Measurements from ENCODE around the gene ZNF451. TPM values are rescaled to one million over a fixed set of nuclear protein-coding genes. Genes with fewer than 3 reads are reported as not detected.

ZNF451 gene
- total and polyA plus RNA-seq, 9 donors = 11.8 to 65.9 (median 56.5) TPM

GRCh38 chr6:57068061-57068460, 21.9 kb upstream of the ZNF451 start:
- no peak overlapping the region for H3K27ac ChIP-seq
- TF ChIP-seq POLR2A (IDR thresholded peaks at IDR 0.05) (no peak), CTCF (IDR thresholded peaks at IDR 0.05) (no peak)
- no peaks in the 10 kb centered on the region for H3K4me1 ChIP-seq (ENCODE audit: insufficient read depth)
- intact Hi-C loops (cut with DNase I) = no loop called here
- no peaks in the 10 kb centered on the region for H3K27me3 ChIP-seq
- WGBS, 3 donors = 92 to 100% (median 96%) methylated on average over 1 of the region's 1 CpG
- H3K4me3 ChIP-seq = no peak overlapping the region
- no peak for DNase-seq
- H3K9me3 ChIP-seq = no peaks in the 10 kb centered on the region
- no peaks in the 10 kb centered on the region for H3K36me3 ChIP-seq

- intact Hi-C loops (cut with DNase I) = no loop called here
- 83 to 89% (median 83%) methylated on average over 4 of the region's 4 CpGs for WGBS, 3 donors
Measured at GRCh38 chr6:57069228-57069627, 20.8 kb upstream of the ZNF451 start.

GRCh38 chr6:57069920-57070331, 20.1 kb upstream of the ZNF451 start:
- no peak for TF ChIP-seq CTCF (IDR thresholded peaks at IDR 0.05)
- no peak for TF ChIP-seq POLR2A (IDR thresholded peaks at IDR 0.05)
- TF ChIP-seq EP300 (IDR thresholded peaks at IDR 0.05) = no peak
- 80 to 83% (median 82%) methylated on average over 9 of the region's 9 CpGs for WGBS, 3 donors
- no peak overlapping the region for H3K27ac ChIP-seq
- H3K4me3 ChIP-seq = no peak overlapping the region
- H3K36me3 ChIP-seq = no peaks in the 10 kb centered on the region
- DNase-seq = no peak
- H3K9me3 ChIP-seq = no peaks in the 10 kb centered on the region
- no peaks in the 10 kb centered on the region for H3K4me1 ChIP-seq (ENCODE audit: insufficient read depth)
- intact Hi-C loops (cut with DNase I) = no loop called here
- no peaks in the 10 kb centered on the region for H3K27me3 ChIP-seq

More at GRCh38 chr6:57069228-57069627, 20.8 kb upstream of the ZNF451 start:
- DNase-seq = no peak
- Histone ChIP-seq H3K36me3 (no peaks in the 10 kb centered on the region), H3K4me1 (ENCODE audit: insufficient read depth) (no peaks in the 10 kb centered on the region), H3K9me3 (no peaks in the 10 kb centered on the region), H3K4me3 (no peak overlapping the region), H3K27ac (no peak overlapping the region), H3K27me3 (no peaks in the 10 kb centered on the region)
- TF ChIP-seq EP300 (IDR thresholded peaks at IDR 0.05) (no peak), POLR2A (IDR thresholded peaks at IDR 0.05) (no peak), CTCF (IDR thresholded peaks at IDR 0.05) (no peak)

DNA sequence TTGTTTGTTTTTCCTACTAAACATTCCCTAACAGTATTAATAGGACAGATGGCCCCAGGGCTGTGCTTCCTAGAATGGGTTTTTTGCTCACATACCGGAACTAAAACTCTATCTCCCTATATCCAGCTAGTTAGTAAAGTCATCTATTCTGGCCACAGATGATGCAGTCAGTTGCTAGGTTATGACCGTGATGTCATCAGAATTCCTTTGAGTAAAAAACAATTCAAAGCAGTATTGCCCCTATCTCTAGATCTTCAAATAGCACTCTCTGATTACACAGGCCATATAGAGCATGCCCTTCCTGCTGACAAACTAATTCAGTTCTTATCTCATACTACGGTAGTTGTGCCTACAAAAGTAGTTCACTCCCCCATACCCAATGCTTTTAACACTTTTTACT, 17.9 kb upstream of the ZNF451 start:
- intact Hi-C loops (cut with DNase I) = no loop called here

More for the DNA sequence above, 17.9 kb upstream of the ZNF451 start:
- H3K9me3 ChIP-seq = no peaks in the 10 kb centered on the region
- H3K4me1 ChIP-seq (ENCODE audit: insufficient read depth) = no peaks in the 10 kb centered on the region
- no peak for TF ChIP-seq EP300 (IDR thresholded peaks at IDR 0.05)
- TF ChIP-seq POLR2A (IDR thresholded peaks at IDR 0.05) = no peak
- no peak for TF ChIP-seq CTCF (IDR thresholded peaks at IDR 0.05)
- no peaks in the 10 kb centered on the region for H3K36me3 ChIP-seq
- DNase-seq = no peak
- H3K27me3 ChIP-seq = no peaks in the 10 kb centered on the region
- WGBS, 3 donors = 78 to 80% (median 79%) methylated on average over 3 of the region's 3 CpGs
- H3K4me3 ChIP-seq = no peak overlapping the region
- no peak overlapping the region for H3K27ac ChIP-seq

Data from ovary (tissue), 9 donors.